Inferior parietal cortex (tissue), 1 donor: ENCODE results near the gene ID2.

Experiments used
- DNase-seq: peaks from one replicate; pipeline ENCODE4 v3.0.0-alpha.2; 2016; ENCODE audit errors: extremely low spot score

Gene ID2

GRCh38 chr2:8647462-8647857, 34.4 kb upstream of the ID2 start:
- DNase-seq: no peak

- no peak for DNase-seq
These were observed 33.2 kb upstream of the ID2 start for GRCh38 chr2:8648441-8649213.

- no peak for DNase-seq
These were observed 32.1 kb upstream of the ID2 start for GRCh38 chr2:8649718-8650117.

- no peak for DNase-seq
These were observed 31.6 kb upstream of the ID2 start for GRCh38 chr2:8650256-8650655.

- DNase-seq: no peak
These were observed 29.0 kb upstream of the ID2 start for GRCh38 chr2:8652774-8653426.

GRCh38 chr2:8653485-8653884, 28.4 kb upstream of the ID2 start:
- no peak for DNase-seq

GRCh38 chr2:8654041-8654440, 27.8 kb upstream of the ID2 start:
- no peak for DNase-seq

- no peak for DNase-seq
These were observed 27.4 kb upstream of the ID2 start for GRCh38 chr2:8654483-8654882.

- no peak for DNase-seq
These were observed 25.7 kb upstream of the ID2 start for GRCh38 chr2:8656160-8656641.

- no peak for DNase-seq
These were observed 25.0 kb upstream of the ID2 start for GRCh38 chr2:8656811-8657210.

GRCh38 chr2:8657423-8658062, 24.3 kb upstream of the ID2 start:
- DNase-seq: no peak

GRCh38 chr2:8658064-8658862, 23.6 kb upstream of the ID2 start:
- no peak for DNase-seq

- DNase-seq: no peak
These were observed 22.6 kb upstream of the ID2 start for GRCh38 chr2:8659092-8659734.

GRCh38 chr2:8659735-8660492, 21.9 kb upstream of the ID2 start:
- no peak for DNase-seq

- no peak for DNase-seq
These were observed 20.6 kb upstream of the ID2 start for GRCh38 chr2:8661235-8661634.

- no peak for DNase-seq
These were observed 20.1 kb upstream of the ID2 start for GRCh38 chr2:8661736-8662135.

GRCh38 chr2:8662239-8662879, 19.5 kb upstream of the ID2 start:
- DNase-seq: no peak

GRCh38 chr2:8663997-8664396, 17.9 kb upstream of the ID2 start:
- DNase-seq: no peak

GRCh38 chr2:8666581-8666980, 15.3 kb upstream of the ID2 start:
- DNase-seq: no peak

- DNase-seq: no peak
These were observed 13.9 kb upstream of the ID2 start for GRCh38 chr2:8667896-8668512.
